ENCODE results near the gene ZNF573. TPM values are rescaled to one million over a fixed set of nuclear protein-coding genes. Genes with fewer than 3 reads are reported as not detected.
"Not testable (repeated sequence)": the region's sequence is repeated elsewhere in the genome, so short reads cannot be mapped to it uniquely, and the experiment has no call there.

ZNF573 gene
- 1 to 10 TPM; 2.0 to 8.4 (median 5.1) TPM for total RNA-seq

DNA sequence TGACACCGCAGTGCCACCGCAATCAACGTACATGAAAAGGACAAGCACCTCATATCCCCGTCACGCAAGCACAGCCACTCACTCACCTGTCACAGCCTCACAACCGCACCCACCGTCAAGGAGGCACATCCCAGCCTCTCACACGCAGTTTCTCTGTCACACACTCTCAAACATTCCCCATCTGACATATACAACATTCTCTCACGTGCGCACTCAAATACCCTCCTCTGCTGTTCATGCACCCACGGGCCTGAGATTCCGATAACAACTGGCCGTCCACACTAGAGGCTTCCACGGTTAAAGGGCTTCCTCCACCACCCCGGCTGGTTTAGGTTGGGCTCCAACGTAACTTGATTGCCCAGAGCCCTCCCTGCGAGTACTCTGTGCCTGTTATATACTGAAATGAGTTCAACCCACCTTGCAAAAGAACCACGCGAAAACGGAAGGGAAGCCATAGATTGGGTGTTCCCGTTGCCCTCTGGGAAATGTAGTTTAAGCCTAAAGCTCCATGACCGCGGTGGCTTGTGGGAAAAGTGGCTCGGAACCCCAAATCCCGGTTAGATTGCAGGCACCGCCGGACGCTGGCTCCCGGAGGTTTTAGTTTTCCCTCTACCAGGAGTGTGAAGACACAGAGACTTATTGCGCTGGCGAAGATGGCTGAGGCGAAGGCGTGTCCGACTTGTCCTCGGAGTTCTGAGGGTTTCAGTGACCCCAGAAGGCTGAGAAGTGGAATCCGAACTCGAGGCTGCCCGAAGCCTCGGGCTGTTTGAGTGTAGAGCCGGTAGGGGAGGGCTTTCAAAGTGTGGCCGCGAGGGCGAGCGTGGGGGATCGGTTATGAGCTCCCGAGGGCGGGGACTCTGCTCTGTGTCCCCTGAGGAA lies at the start of gene ZNF573:
ZNF573 (minus strand) TSS at position 460 of the 879 bp plus-strand sequence. CDS start 5,857 bp downstream, outside the sequence.
- intact Hi-C loops (cut with DNase I) = no loop called here
- TF ChIP-seq POLR2A (IDR thresholded peaks at IDR 0.05) = peak in 3 of 4 donors; percentile 23 to 46 (median 25)
- TF ChIP-seq, protein P1, sequence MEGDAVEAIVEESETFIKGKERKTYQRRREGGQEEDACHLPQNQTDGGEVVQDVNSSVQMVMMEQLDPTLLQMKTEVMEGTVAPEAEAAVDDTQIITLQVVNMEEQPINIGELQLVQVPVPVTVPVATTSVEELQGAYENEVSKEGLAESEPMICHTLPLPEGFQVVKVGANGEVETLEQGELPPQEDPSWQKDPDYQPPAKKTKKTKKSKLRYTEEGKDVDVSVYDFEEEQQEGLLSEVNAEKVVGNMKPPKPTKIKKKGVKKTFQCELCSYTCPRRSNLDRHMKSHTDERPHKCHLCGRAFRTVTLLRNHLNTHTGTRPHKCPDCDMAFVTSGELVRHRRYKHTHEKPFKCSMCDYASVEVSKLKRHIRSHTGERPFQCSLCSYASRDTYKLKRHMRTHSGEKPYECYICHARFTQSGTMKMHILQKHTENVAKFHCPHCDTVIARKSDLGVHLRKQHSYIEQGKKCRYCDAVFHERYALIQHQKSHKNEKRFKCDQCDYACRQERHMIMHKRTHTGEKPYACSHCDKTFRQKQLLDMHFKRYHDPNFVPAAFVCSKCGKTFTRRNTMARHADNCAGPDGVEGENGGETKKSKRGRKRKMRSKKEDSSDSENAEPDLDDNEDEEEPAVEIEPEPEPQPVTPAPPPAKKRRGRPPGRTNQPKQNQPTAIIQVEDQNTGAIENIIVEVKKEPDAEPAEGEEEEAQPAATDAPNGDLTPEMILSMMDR (IDR thresholded peaks at IDR 0.05) = peak in 3 of 6 experiments; percentile 16 to 38 (median 30)
- Histone ChIP-seq H3K4me1 (peaks cover 6 to 21% (median 12%) of the 10 kb centered on the region in 3 donors), H3K27me3 (no peaks in the 10 kb centered on the region), H3K4me3 (peak within 1 kb of the TSS; percentile 59 to 94 (median 79)), H3K27ac (peak within 1 kb of the TSS; percentile 84 to 94 (median 89)), H3K36me3 (no peaks in the 10 kb centered on the region), H3K9me3 (peaks cover 0 to 14% (median 5%) of the 10 kb centered on the region in 3 donors)
- WGBS, 2 donors = 0 to 2% methylated on average over 30 to 33 of the region's 47 CpGs
- DNase-seq = peak; percentile 34

DNA sequence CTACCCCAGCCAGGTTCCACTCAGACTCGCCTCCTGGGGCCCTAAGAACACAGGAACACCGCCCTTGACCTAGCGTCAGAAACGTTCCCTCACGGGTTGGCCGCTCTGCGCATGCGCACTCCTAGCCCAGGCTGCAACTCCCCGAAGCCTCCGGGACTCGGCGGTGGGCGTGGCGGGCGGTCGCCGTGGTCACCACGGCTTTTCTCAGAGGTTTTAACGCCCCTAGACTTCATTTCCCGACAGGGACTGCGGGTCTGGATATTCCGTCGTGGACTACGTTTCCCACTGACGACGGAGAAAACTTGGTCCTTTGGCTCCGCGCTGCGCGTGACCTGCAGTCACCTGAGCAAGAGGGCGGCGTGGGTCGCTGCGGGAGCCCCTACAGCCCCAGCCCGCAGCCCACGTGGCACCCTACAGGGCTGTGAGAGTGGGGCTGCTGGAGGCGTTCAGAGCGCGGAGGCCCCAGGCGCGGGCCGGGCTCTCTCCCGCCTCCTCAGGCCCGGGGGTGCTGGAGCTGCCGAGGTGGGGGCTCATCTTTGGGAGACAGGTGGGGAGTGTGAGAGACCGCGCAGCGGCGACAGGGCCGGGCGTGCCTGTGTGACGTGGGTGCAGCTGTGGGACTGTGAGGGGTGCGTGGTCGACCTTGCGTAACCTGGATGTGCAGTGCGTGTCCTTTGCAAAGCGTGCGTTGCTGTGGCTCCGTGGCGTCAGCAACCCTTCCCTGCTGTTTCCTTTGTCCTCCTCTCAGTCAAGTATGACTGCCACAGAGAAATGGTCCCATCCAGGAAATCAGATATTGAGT lies 38.0 kb upstream of the ZNF573 start:
- 21% methylated on average over 13 of the region's 60 CpGs; no CpG with 5 or more reads in 1 of the 2 donors for WGBS, 2 donors
- Histone ChIP-seq H3K27ac (peak overlapping the region in 3 of 4 donors; percentile 28 to 73 (median 57)), H3K4me3 (peak overlapping the region; percentile 48 to 79 (median 62)), H3K27me3 (no peaks in the 10 kb centered on the region), H3K4me1 (peaks cover 0 to 17% (median 0%) of the 10 kb centered on the region in 3 donors), H3K36me3 (peaks cover 0 to 20% (median 0%) of the 10 kb centered on the region in 3 donors), H3K9me3 (peaks cover 0 to 34% (median 0%) of the 10 kb centered on the region in 3 donors)
- TF ChIP-seq, protein P1 (IDR thresholded peaks at IDR 0.05) = no peak
- TF ChIP-seq POLR2A (IDR thresholded peaks at IDR 0.05) = no peak
- no peak for DNase-seq
- intact Hi-C loops (cut with DNase I) = no loop called here

- H3K36me3 ChIP-seq = not testable (repeated sequence)
Observed at GRCh38 chr19:37815611-37816010, 36.2 kb upstream of the ZNF573 start.

GRCh38 chr19:37813340-37813739 lies 34.0 kb upstream of the ZNF573 start:
- Histone ChIP-seq H3K4me1 (peaks cover 0 to 17% (median 0%) of the 10 kb centered on the region in 3 donors), H3K27me3 (no peaks in the 10 kb centered on the region), H3K9me3 (peaks cover 0 to 50% (median 8%) of the 10 kb centered on the region in 3 donors), H3K27ac (no peak overlapping the region), H3K36me3 (no peaks in the 10 kb centered on the region), H3K4me3 (no peak overlapping the region)
- WGBS, 2 donors = 80 to 87% methylated on average over 2 of the region's 2 CpGs
- intact Hi-C loops (cut with DNase I) = no loop called here
- TF ChIP-seq, protein P1 (IDR thresholded peaks at IDR 0.05) = no peak
- no peak for TF ChIP-seq POLR2A (IDR thresholded peaks at IDR 0.05)
- DNase-seq = no peak

More at GRCh38 chr19:37815611-37816010, 36.2 kb upstream of the ZNF573 start:
- H3K27ac ChIP-seq; H3K27me3 ChIP-seq; DNase-seq; H3K4me3 ChIP-seq; intact Hi-C loops (cut with DNase I): not testable (repeated sequence)
- 75 to 89% methylated on average over 5 of the region's 5 CpGs for WGBS, 2 donors
- H3K4me1 ChIP-seq = peaks cover 0 to 17% (median 0%) of the 10 kb centered on the region in 3 donors
- H3K9me3 ChIP-seq = peaks cover 0 to 34% (median 0%) of the 10 kb centered on the region in 3 donors

- no peak for TF ChIP-seq POLR2A (IDR thresholded peaks at IDR 0.05)
- TF ChIP-seq, protein P1 (IDR thresholded peaks at IDR 0.05) = no peak
- intact Hi-C loops (cut with DNase I) = no loop called here
- Histone ChIP-seq H3K27me3 (no peaks in the 10 kb centered on the region), H3K27ac (no peak overlapping the region), H3K4me3 (no peak overlapping the region), H3K36me3 (no peaks in the 10 kb centered on the region), H3K4me1 (no peaks in the 10 kb centered on the region), H3K9me3 (peaks cover 0 to 87% (median 39%) of the 10 kb centered on the region in 3 donors)
- no peak for DNase-seq
- WGBS, 2 donors = 93 to 96% methylated on average over 5 of the region's 5 CpGs
Observed at GRCh38 chr19:37809366-37809765, 30.0 kb upstream of the ZNF573 start.

Data from esophagus squamous epithelium (tissue), 5 donors.